NCI-H2081 (cell line): ENCODE measurements around the gene PKDREJ.
"Not testable (repeated sequence)": the region's sequence is repeated elsewhere in the genome, so short reads cannot be mapped to it uniquely, and the experiment has no call there.

Source experiments
- DNase-seq, 2 experiments: peaks; one replicate each; lab custom pipeline; 2025; lab: John Stamatoyannopoulos, UW

Gene PKDREJ

GRCh38 chr22:46263216-46263590 lies at the start of gene PKDREJ:
PKDREJ (minus strand) TSS chr22:46263343; CDS start chr22:46263322, 21 bp downstream.
- no peak for DNase-seq

GRCh38 chr22:46312848-46313247 lies 49.7 kb upstream of the PKDREJ start:
- not testable (repeated sequence) for DNase-seq

- DNase-seq, result no peak
Observed at GRCh38 chr22:46312056-46312455, 48.9 kb upstream of the PKDREJ start.

- DNase-seq, result no peak
Observed at GRCh38 chr22:46309526-46310085, 46.5 kb upstream of the PKDREJ start.

- DNase-seq, result no peak
Observed at GRCh38 chr22:46308283-46308988, 45.3 kb upstream of the PKDREJ start.

GRCh38 chr22:46303347-46303965 lies 40.3 kb upstream of the PKDREJ start:
- no peak for DNase-seq

- no peak for DNase-seq
Observed at GRCh38 chr22:46300491-46300890, 37.3 kb upstream of the PKDREJ start.

GRCh38 chr22:46299101-46299500 lies 36.0 kb upstream of the PKDREJ start:
- DNase-seq, result no peak

- DNase-seq, result no peak
Observed at GRCh38 chr22:46297151-46297812, 34.1 kb upstream of the PKDREJ start.

GRCh38 chr22:46296257-46297150 lies 33.4 kb upstream of the PKDREJ start, which contains the start of gene GTSE1:
GTSE1 (plus strand) TSS chr22:46296870; CDS start chr22:46297401, 531 bp downstream.
- DNase-seq, result peak; percentile 95 to 97

- DNase-seq, result no peak
Observed at GRCh38 chr22:46295277-46295971, 32.3 kb upstream of the PKDREJ start.

GRCh38 chr22:46294784-46295183 lies 31.6 kb upstream of the PKDREJ start:
- DNase-seq, result no peak

GRCh38 chr22:46293577-46294260 lies 30.6 kb upstream of the PKDREJ start:
- DNase-seq, result no peak

GRCh38 chr22:46292732-46293131 lies 29.6 kb upstream of the PKDREJ start:
- DNase-seq, result no peak

- no peak for DNase-seq
Observed at GRCh38 chr22:46292173-46292572, 29.0 kb upstream of the PKDREJ start.

- DNase-seq, result peak; percentile 21 to 83
Observed at GRCh38 chr22:46290843-46291785, 28.0 kb upstream of the PKDREJ start.

- peak in 1 of 2 experiments; percentile 9 for DNase-seq
Observed at GRCh38 chr22:46290121-46290842, 27.1 kb upstream of the PKDREJ start.

- DNase-seq, result no peak
Observed at GRCh38 chr22:46289244-46289891, 26.2 kb upstream of the PKDREJ start.
